Measurements from ENCODE around the gene REELD1. TPM values are rescaled to one million over a fixed set of nuclear protein-coding genes. Genes with fewer than 3 reads are reported as not detected.

The REELD1 gene
- total and polyA plus RNA-seq, 2 donors (not counting 1 experiment from before 2014, with no cell fraction given) = not detected

DNA sequence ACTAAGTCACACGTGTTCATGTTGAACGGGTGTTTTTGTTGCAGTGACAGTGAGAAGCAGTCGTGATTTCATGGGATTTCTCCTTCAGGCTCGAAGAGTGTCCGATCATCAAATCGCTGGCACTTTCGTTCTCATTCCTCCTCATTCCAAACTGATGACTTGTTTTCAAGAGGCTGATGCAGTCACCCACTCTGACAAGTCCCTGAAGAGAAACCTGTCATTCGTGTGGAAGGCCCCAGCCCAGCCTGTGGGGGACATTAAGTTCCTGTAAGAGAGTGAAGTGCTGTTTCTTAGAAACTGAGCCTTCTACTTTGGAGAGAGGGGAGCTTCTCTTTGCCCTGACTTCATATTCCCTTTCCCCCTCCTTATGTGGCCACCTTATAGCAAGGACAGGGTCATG is 8.0 kb downstream of the REELD1 start:
- H3K9me3 ChIP-seq (ENCODE audit: control insufficient read depth, insufficient read depth, low read depth, low read length) = no peaks in the 10 kb centered on the region
- TF ChIP-seq EZH2 (IDR thresholded peaks at IDR 0.05; ENCODE audit: low read length, missing control alignments) = no peak
- TF ChIP-seq, protein P1, sequence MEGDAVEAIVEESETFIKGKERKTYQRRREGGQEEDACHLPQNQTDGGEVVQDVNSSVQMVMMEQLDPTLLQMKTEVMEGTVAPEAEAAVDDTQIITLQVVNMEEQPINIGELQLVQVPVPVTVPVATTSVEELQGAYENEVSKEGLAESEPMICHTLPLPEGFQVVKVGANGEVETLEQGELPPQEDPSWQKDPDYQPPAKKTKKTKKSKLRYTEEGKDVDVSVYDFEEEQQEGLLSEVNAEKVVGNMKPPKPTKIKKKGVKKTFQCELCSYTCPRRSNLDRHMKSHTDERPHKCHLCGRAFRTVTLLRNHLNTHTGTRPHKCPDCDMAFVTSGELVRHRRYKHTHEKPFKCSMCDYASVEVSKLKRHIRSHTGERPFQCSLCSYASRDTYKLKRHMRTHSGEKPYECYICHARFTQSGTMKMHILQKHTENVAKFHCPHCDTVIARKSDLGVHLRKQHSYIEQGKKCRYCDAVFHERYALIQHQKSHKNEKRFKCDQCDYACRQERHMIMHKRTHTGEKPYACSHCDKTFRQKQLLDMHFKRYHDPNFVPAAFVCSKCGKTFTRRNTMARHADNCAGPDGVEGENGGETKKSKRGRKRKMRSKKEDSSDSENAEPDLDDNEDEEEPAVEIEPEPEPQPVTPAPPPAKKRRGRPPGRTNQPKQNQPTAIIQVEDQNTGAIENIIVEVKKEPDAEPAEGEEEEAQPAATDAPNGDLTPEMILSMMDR (conservative IDR thresholded peaks at IDR 0.05 in 1 of 2, IDR thresholded peaks at IDR 0.05 in 1 of 2; ENCODE audit: low read depth in 1 of 2, low read length in 2 of 2) = no peak
- no peak overlapping the region for H3K27ac ChIP-seq (ENCODE audit: insufficient read depth, low read length)
- H3K79me2 ChIP-seq (ENCODE audit: control insufficient read depth, insufficient read depth, low read length) = no peaks in the 10 kb centered on the region
- no peaks in the 10 kb centered on the region for H3K36me3 ChIP-seq (ENCODE audit: control insufficient read depth, insufficient read depth, low read length)
- no peaks in the 10 kb centered on the region for H3K27me3 ChIP-seq (ENCODE audit: control insufficient read depth, insufficient read depth, low read length)
- H4K20me1 ChIP-seq (ENCODE audit: control insufficient read depth, extremely low read depth, insufficient read depth, low read length) = no peaks in the 10 kb centered on the region
- DNase-seq (ENCODE audit: low read depth in 2 of 2) = peak; percentile 46 to 83
- no peak overlapping the region for H3K4me3 ChIP-seq (replicated peaks in 1 of 4; ENCODE audit: control extremely low read depth in 1 of 4, insufficient read depth in 1 of 4, low read depth in 3 of 4, low read length in 4 of 4)
- no peak overlapping the region for H3K9ac ChIP-seq (ENCODE audit: insufficient read depth, low read length)
- H2AFZ ChIP-seq (ENCODE audit: low read length) = no peak overlapping the region
- no peaks in the 10 kb centered on the region for H3K4me1 ChIP-seq (ENCODE audit: control insufficient read depth, extremely low read depth, insufficient read depth, low read length)
- H3K4me2 ChIP-seq (ENCODE audit: extremely low read depth, insufficient read depth, low read length) = peak overlapping the region; percentile 44

GRCh38 chr4:146224326-146224966 is 10.1 kb downstream of the REELD1 start:
- peak; percentile 23 to 28 for DNase-seq (ENCODE audit: low read depth in 2 of 2)
- Histone ChIP-seq H3K4me2 (ENCODE audit: extremely low read depth, insufficient read depth, low read length) (no peak overlapping the region), H3K9me3 (ENCODE audit: control insufficient read depth, insufficient read depth, low read depth, low read length) (no peaks in the 10 kb centered on the region), H2AFZ (ENCODE audit: low read length) (no peak overlapping the region), H3K9ac (ENCODE audit: insufficient read depth, low read length) (no peak overlapping the region), H3K36me3 (ENCODE audit: control insufficient read depth, insufficient read depth, low read length) (no peaks in the 10 kb centered on the region), H3K27me3 (ENCODE audit: control insufficient read depth, insufficient read depth, low read length) (no peaks in the 10 kb centered on the region), H3K27ac (ENCODE audit: insufficient read depth, low read length) (no peak overlapping the region), H3K4me1 (ENCODE audit: control insufficient read depth, extremely low read depth, insufficient read depth, low read length) (no peaks in the 10 kb centered on the region), H4K20me1 (ENCODE audit: control insufficient read depth, extremely low read depth, insufficient read depth, low read length) (no peaks in the 10 kb centered on the region), H3K4me3 (replicated peaks in 1 of 4; ENCODE audit: control extremely low read depth in 1 of 4, insufficient read depth in 1 of 4, low read depth in 3 of 4, low read length in 4 of 4) (no peak overlapping the region), H3K79me2 (ENCODE audit: control insufficient read depth, insufficient read depth, low read length) (no peaks in the 10 kb centered on the region)
- no peak for TF ChIP-seq EZH2 (IDR thresholded peaks at IDR 0.05; ENCODE audit: low read length, missing control alignments)
- TF ChIP-seq, protein P1 (conservative IDR thresholded peaks at IDR 0.05 in 1 of 2, IDR thresholded peaks at IDR 0.05 in 1 of 2; ENCODE audit: low read depth in 1 of 2, low read length in 2 of 2) = no peak

DNA sequence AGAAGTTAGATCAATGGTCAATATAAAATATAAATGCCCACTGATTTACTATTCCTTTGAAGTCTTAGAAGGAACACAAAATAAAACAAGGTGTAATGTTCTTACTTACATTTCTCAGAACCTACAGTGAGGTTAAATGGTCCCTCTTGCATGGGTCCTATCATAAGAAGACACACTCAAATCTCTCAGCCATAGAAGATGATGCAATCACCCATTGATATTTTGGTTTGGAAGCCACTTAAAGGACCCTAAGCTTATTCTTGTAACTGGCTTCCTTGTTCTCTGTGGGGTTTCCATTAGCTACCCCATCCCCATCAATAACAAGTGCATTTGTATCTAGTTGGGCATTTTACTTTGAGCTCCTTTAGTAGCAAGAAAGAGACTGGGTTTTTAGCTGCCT is 15.1 kb downstream of the REELD1 start:
- no peaks in the 10 kb centered on the region for H3K79me2 ChIP-seq (ENCODE audit: control insufficient read depth, insufficient read depth, low read length)
- H3K27ac ChIP-seq (ENCODE audit: insufficient read depth, low read length) = no peak overlapping the region
- H3K36me3 ChIP-seq (ENCODE audit: control insufficient read depth, insufficient read depth, low read length) = no peaks in the 10 kb centered on the region
- DNase-seq (ENCODE audit: low read depth in 2 of 2) = no peak
- no peak overlapping the region for H3K4me2 ChIP-seq (ENCODE audit: extremely low read depth, insufficient read depth, low read length)
- no peaks in the 10 kb centered on the region for H4K20me1 ChIP-seq (ENCODE audit: control insufficient read depth, extremely low read depth, insufficient read depth, low read length)
- H3K4me1 ChIP-seq (ENCODE audit: control insufficient read depth, extremely low read depth, insufficient read depth, low read length) = no peaks in the 10 kb centered on the region
- H3K27me3 ChIP-seq (ENCODE audit: control insufficient read depth, insufficient read depth, low read length) = no peaks in the 10 kb centered on the region
- H3K9me3 ChIP-seq (ENCODE audit: control insufficient read depth, insufficient read depth, low read depth, low read length) = no peaks in the 10 kb centered on the region
- no peak overlapping the region for H2AFZ ChIP-seq (ENCODE audit: low read length)
- no peak overlapping the region for H3K9ac ChIP-seq (ENCODE audit: insufficient read depth, low read length)
- no peak overlapping the region for H3K4me3 ChIP-seq (replicated peaks in 1 of 4; ENCODE audit: control extremely low read depth in 1 of 4, insufficient read depth in 1 of 4, low read depth in 3 of 4, low read length in 4 of 4)
- TF ChIP-seq, protein P1 (conservative IDR thresholded peaks at IDR 0.05 in 1 of 2, IDR thresholded peaks at IDR 0.05 in 1 of 2; ENCODE audit: low read depth in 1 of 2, low read length in 2 of 2) = no peak
- no peak for TF ChIP-seq EZH2 (IDR thresholded peaks at IDR 0.05; ENCODE audit: low read length, missing control alignments)
